ENCODE data around the gene CLDN9.

CLDN9 gene

DNA sequence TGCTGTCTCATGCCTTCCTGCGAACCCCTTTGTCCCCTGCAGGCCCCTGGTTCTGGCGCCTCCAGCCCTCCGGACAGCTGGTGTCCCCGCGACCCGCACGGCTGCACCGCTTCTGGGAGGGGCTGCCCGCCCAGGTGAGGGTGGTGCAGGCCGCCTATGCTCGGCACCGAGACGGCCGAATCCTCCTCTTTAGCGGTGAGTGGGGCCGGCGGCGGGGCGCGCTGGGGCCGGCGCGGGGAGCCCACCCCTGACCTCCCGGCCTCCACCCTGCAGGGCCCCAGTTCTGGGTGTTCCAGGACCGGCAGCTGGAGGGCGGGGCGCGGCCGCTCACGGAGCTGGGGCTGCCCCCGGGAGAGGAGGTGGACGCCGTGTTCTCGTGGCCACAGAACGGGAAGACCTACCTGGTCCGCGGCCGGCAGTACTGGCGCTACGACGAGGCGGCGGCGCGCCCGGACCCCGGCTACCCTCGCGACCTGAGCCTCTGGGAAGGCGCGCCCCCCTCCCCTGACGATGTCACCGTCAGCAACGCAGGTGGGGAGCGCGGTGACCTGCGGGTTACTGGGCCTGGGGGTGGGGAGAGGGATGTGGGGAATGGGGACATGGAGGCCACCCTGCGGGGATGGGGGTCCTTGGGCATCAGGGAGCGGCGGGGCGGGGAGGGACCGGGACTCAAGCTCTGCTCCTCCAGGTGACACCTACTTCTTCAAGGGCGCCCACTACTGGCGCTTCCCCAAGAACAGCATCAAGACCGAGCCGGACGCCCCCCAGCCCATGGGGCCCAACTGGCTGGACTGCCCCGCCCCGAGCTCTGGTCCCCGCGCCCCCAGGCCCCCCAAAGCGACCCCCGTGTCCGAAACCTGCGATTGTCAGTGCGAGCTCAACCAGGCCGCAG lies 45.7 kb downstream of the CLDN9 start:
- no peak for DNase-seq

DNA sequence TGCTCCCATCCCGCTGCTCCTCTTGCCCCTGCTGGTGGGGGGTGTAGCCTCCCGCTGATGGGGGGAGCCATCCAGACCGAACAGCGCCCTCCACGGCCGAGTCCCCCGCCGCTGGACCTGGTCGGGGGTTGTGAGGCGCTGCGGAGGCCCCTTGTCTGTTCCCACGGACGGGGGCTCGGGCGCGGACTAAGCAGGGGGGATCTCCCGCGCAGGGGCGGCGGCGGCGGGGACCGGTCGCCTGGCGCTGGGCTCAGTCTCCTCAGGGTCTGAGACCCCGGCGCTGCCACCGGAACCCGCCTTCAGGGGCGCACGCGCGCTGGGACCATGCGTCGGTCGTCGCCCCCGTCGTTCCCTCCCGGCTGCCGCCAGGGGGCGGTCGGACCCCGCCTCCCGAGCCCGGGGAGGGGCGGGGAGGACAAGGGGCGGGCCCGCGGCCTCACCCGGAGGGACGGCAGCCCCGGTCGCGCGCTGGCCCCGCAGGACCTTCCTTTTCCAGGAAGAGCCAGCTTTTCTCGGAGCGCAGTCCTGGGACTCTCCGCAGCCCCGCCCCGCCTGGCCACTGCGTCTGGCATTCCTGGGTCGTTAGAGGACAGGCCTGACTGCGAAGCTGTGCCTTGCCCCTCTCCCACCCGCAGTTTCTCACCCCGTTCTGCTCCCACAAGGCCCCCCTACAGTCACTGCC lies 46.5 kb downstream of the CLDN9 start:
- DNase-seq, result peak; percentile 65

DNA sequence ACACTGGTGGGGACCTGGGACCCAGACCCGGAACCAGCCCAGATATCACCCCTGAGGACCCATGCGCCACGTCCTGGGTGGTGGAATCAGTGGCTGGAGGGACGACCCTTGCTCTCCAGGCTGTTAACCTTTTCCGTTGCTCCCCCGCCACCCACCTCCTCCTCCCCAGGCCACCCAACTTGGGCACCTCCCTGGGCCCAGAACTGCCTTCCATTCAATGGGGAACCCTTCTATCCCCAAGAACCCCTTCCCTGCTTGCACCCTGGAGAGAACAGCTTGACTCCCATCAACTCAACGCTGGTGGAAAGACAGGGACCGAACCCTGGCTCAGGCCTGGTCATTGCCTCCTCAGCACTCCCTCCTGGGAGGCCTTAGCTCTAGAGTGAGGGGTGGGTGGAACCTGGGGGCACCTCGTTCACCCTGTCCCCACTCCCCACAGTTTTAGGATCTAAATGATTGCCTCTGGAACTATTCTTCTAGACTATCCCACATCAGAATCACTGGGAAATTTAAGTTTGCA lies 47.1 kb downstream of the CLDN9 start:
- DNase-seq, result no peak

DNA sequence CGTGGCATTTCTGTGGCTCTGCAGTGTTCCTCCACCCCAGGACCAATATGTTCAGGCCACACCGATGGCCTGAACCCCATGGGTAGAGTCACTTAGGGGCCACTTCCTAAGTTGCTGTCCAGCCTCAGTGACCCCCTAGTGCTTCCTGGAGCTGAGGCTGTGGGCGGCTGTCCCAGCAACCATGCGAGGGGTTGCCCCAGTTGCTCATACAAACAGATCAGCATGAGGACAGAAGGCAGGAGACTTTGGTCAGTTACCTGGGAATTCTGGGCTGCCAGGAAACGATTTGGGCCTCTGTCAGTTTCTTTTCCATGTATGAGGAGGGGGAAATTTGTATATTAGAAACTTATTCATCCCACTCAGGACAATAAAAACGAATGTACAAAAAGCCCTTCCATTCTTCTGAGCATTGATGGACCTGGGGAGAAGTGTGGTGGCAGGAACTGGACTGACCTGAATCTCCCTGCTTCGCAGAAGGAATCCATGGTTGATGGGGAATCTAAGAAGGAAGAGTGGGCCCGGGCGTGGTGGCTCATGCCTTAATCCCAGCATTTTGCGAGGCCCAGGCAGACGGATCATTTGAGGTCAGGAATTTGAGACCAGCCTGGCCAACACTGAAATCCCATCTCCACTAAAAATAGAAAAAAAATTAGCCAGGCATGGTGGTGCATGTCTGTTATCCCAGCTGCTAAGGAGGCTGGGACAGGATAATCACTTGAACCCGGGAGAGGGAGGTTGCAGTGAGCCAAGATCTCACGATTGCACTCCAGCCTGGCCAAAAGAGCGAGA lies 47.8 kb downstream of the CLDN9 start:
- no peak for DNase-seq

DNA sequence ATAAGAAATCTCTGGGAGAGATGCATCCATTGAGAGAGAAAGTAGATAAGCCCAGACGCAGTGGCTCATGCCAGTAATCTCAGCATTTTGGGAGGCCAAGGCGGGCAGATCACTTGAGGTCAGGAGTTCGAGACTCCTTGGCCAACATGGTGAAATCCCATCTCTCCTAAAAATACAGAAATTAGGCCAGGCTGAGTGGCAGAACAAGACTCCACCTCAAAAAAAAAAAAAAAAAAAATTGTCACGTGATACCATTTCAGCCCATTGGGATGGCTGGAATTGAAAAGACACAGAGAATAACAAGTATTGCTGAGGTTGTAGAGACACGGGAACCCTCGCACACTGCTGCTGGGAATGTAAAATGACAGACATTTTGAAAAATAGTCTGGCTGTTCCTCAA lies 49.8 kb downstream of the CLDN9 start:
- no peak for DNase-seq

DNA sequence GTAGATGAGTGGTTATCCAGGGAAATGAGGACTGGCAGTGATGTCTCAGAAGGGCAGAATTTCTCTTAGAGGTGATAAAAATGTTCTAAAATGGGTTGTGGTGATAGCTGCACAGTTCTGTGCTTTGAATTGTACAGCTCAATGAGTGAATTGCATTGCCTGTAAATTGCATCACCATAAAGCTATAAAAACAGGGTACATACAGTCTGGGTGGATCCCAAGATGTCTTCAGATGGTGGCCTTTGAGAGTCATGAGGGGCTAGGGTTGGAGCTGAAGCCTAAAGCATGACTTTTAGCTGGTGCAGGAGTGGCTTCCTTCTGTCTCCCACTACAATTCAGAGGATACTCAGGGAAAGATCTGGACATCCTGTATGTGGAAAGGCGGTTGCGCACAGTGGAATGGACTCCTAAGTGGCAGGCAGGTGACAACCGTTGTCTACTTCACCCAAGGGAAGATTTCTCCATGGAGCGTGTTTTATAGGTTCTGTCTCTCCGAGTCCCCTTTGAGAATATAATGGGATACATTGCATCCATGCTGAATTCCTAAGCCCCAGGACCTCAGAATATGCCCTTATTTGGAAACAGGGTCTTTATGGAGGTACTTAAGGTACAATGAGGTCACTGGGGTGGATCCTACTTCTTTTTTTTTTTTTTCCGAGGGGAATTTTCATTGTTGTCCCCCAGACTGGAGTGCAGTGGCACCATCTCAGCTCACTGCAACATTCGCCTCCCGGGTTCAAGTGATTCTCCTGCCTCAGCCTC lies 51.1 kb downstream of the CLDN9 start:
- no peak for DNase-seq

Measured in cortex of kidney (tissue), 1 donor.